CD4-positive, alpha-beta T cell treated with Interleukin-10 for 1 hour (primary cell): ENCODE measurements around the gene ZNF345.

ENCODE experiments used
- DNase-seq: peaks from one replicate; pipeline ENCODE4 v3.0.0-alpha.2; 2020

The ZNF345 gene

GRCh38 chr19:36918090-36918489 is 67.4 kb downstream of the ZNF345 start:
- DNase-seq, result no peak
